ENCODE measurements around the gene MGAT5B.

Gene MGAT5B

GRCh38 chr17:76880971-76881370 is 12.8 kb downstream of the MGAT5B start:
- no peak for DNase-seq

GRCh38 chr17:76881408-76881807 is 13.2 kb downstream of the MGAT5B start:
- DNase-seq, result no peak

GRCh38 chr17:76881966-76882365 is 13.8 kb downstream of the MGAT5B start:
- no peak for DNase-seq

- DNase-seq, result no peak
These were observed 15.7 kb downstream of the MGAT5B start for GRCh38 chr17:76883744-76884525.

- DNase-seq, result no peak
These were observed 17.0 kb downstream of the MGAT5B start for GRCh38 chr17:76884995-76885893.

GRCh38 chr17:76885894-76886290 is 17.7 kb downstream of the MGAT5B start:
- DNase-seq, result no peak

GRCh38 chr17:76886395-76886794 is 18.2 kb downstream of the MGAT5B start:
- DNase-seq, result no peak

- DNase-seq, result no peak
These were observed 19.6 kb downstream of the MGAT5B start for GRCh38 chr17:76887802-76888201.

GRCh38 chr17:76888661-76889060 is 20.5 kb downstream of the MGAT5B start:
- no peak for DNase-seq

GRCh38 chr17:76889323-76889722 is 21.1 kb downstream of the MGAT5B start:
- no peak for DNase-seq

GRCh38 chr17:76892329-76892728 is 24.1 kb downstream of the MGAT5B start:
- no peak for DNase-seq

- DNase-seq, result no peak
These were observed 25.6 kb downstream of the MGAT5B start for GRCh38 chr17:76893623-76894334.

- no peak for DNase-seq
These were observed 26.6 kb downstream of the MGAT5B start for GRCh38 chr17:76894842-76895241.

GRCh38 chr17:76897023-76897422 is 28.8 kb downstream of the MGAT5B start:
- DNase-seq, result no peak

GRCh38 chr17:76899414-76899813 is 31.2 kb downstream of the MGAT5B start:
- DNase-seq, result no peak

GRCh38 chr17:76900723-76901122 is 32.5 kb downstream of the MGAT5B start:
- DNase-seq, result no peak

- no peak for DNase-seq
These were observed 33.5 kb downstream of the MGAT5B start for GRCh38 chr17:76901542-76902197.

- DNase-seq, result no peak
These were observed 34.3 kb downstream of the MGAT5B start for GRCh38 chr17:76902476-76902875.

GRCh38 chr17:76903631-76904030 is 35.4 kb downstream of the MGAT5B start:
- no peak for DNase-seq

- no peak for DNase-seq
These were observed 35.9 kb downstream of the MGAT5B start for GRCh38 chr17:76904116-76904515.

- no peak for DNase-seq
These were observed 36.8 kb downstream of the MGAT5B start for GRCh38 chr17:76905036-76905435.

- DNase-seq, result no peak
These were observed 37.6 kb downstream of the MGAT5B start for GRCh38 chr17:76905836-76906235.

GRCh38 chr17:76906463-76906862 is 38.3 kb downstream of the MGAT5B start:
- no peak for DNase-seq

Measured in HCEC 1CT (cell line).